Common myeloid progenitor, CD34-positive (primary cell): Measurements from ENCODE around the gene SORBS2.
"Not testable (repeated sequence)": the region's sequence is repeated elsewhere in the genome, so short reads cannot be mapped to it uniquely, and the experiment has no call there.

Experiments used
- CTCF ChIA-PET: fragments of 350-600 bp; sonication (Branson Sonifier 250); formaldehyde crosslinking; loops from one replicate; lab custom pipeline; 2021; ENCODE audit warnings: antibody characterized with exemption; lab: Charles Lee
- POLR2A ChIA-PET: fragments of 350-600 bp; sonication (Branson Sonifier 250); formaldehyde crosslinking; loops from one replicate; lab custom pipeline; 2021; ENCODE audit warnings: antibody characterized with exemption; lab: Charles Lee
- DNase-seq, 3 donors: peaks; one replicate each; pipeline versions ENCODE4 v3.0.0 to v3.0.0-alpha.2; 2013
- H3K27ac ChIP-seq, 2 experiments: 1 replicate in 1 of 2; 2 replicates in 1 of 2; pipeline ENCODE4 v1.7.0; 2013; ENCODE audit warnings: inconsistent platforms in 2 of 2, low read length in 2 of 2, mild to moderate bottlenecking in 2 of 2, low read depth in 1 of 2, moderate library complexity in 1 of 2; ENCODE audit not compliant: severe bottlenecking in 2 of 2, insufficient read depth in 1 of 2, poor library complexity in 1 of 2
- H3K27me3 ChIP-seq, 5 experiments: replicated peaks in 2 of 5; 1 replicate in 3 of 5; 2 replicates in 2 of 5; pipeline versions ENCODE4 v1.6.1 to v1.7.0; 2013; ENCODE audit warnings: low read length in 4 of 5, mild to moderate bottlenecking in 2 of 5, moderate library complexity in 2 of 5, inconsistent platforms in 1 of 5; ENCODE audit not compliant: insufficient read depth in 5 of 5, control insufficient read depth in 4 of 5
- H3K36me3 ChIP-seq, 4 experiments: 1 replicate in 2 of 4; 2 replicates in 2 of 4; pipeline versions ENCODE4 v1.6.1 to v1.7.0; 2013; ENCODE audit warnings: low read length in 3 of 4, control low read depth in 1 of 4, mild to moderate bottlenecking in 1 of 4; ENCODE audit not compliant: control insufficient read depth in 4 of 4, insufficient read depth in 4 of 4
- H3K4me1 ChIP-seq, 4 experiments: 1 replicate in 3 of 4; 2 replicates in 1 of 4; pipeline versions ENCODE4 v1.6.1 to v1.7.1; 2013; ENCODE audit warnings: low read length in 3 of 4, mild to moderate bottlenecking in 3 of 4, control low read depth in 1 of 4, inconsistent platforms in 1 of 4, moderate library complexity in 1 of 4; ENCODE audit not compliant: control insufficient read depth in 4 of 4, insufficient read depth in 4 of 4; ENCODE audit errors: control extremely low read depth in 1 of 4
- H3K4me3 ChIP-seq, 7 experiments: 1 replicate in 4 of 7; 2 replicates in 3 of 7; pipeline versions ENCODE4 v1.5.1 to v1.7.0; 2013; ENCODE audit warnings: mild to moderate bottlenecking in 7 of 7, low read length in 6 of 7, moderate library complexity in 6 of 7, inconsistent platforms in 2 of 7, low read depth in 2 of 7, control low read depth in 1 of 7; ENCODE audit not compliant: insufficient read depth in 4 of 7, control insufficient read depth in 1 of 7; ENCODE audit errors: extremely low read depth in 1 of 7
- H3K9me3 ChIP-seq, 5 experiments: 1 replicate in 4 of 5; 2 replicates in 1 of 5; pipeline versions ENCODE4 v1.6.1 to v1.7.1; 2013; ENCODE audit warnings: low read length in 4 of 5, mild to moderate bottlenecking in 2 of 5, inconsistent platforms in 1 of 5, low read depth in 1 of 5, moderate library complexity in 1 of 5; ENCODE audit not compliant: control insufficient read depth in 4 of 5, insufficient read depth in 2 of 5; ENCODE audit errors: control extremely low read depth in 1 of 5
- WGBS: methylation state at CpG from one replicate; pipeline ENCODE4 v1.1.5; 2013; ENCODE audit not compliant: insufficient coverage; 5-methylcytosine and 5-hydroxymethylcytosine counted together

Gene SORBS2

DNA sequence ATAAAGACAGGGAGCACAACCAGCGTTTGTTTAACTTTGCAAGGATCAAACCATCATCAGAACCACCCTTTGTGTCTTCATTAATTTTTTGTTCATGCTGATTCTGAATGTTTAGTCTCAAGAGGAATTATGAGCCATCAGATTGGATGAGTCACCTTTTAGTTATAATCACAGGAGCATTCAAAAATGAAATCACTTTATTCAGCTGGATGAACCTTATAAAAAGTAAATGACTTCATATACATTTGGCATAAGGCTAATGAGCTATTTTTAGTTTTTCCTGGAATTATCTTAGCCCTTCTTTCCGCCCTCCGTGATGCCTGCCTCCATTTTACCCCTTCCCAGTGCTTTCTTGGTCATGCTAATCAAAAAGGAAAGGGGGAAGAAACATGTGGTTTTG, 103.6 kb downstream of the SORBS2 start:
- Histone ChIP-seq H3K4me3 (no peak overlapping the region), H3K27ac (no peak overlapping the region), H3K9me3 (peaks cover 0 to 7% (median 0%) of the 10 kb centered on the region in 5 experiments), H3K36me3 (no peaks in the 10 kb centered on the region), H3K27me3 (no peaks in the 10 kb centered on the region), H3K4me1 (no peaks in the 10 kb centered on the region)
- no peak for DNase-seq
- ChIA-PET POLR2A (no interaction called here), CTCF (no interaction called here)
- no CpG with 5 or more reads among the region's 3 CpGs for WGBS

- 100% methylated on average over 2 of the region's 4 CpGs for WGBS
- POLR2A ChIA-PET, H3K9me3 ChIP-seq, H3K36me3 ChIP-seq, H3K4me1 ChIP-seq, H3K4me3 ChIP-seq, DNase-seq, CTCF ChIA-PET, H3K27me3 ChIP-seq, H3K27ac ChIP-seq: not testable (repeated sequence)
Observed at GRCh38 chr4:185707622-185708021, 104.4 kb downstream of the SORBS2 start.

DNA sequence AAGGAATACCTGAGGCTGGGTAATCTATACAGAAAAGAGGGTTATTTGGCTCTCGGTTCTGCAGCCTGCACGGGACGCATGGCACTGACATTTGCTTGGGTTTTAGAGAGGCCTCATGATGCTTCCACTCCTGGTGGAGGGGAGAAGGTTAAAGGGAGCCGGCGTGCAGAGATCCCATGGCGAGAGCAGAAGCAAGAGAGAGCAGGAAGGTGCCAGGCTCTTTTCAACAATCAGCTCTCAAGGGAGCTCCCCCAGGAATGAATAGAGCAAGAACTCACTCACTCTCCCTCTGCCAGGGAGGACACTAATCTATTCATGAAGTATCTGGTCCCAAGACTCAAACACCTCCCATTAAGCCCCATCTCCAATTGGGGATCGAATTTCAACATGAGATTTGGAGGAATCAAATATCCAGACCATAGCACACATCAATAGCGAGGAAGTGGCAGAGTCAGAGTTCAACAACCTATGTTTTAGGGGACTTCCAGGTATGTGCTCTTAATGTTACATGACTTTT, 109.8 kb downstream of the SORBS2 start:
- no peaks in the 10 kb centered on the region for H3K27me3 ChIP-seq
- DNase-seq, result no peak
- peaks cover 0 to 7% (median 0%) of the 10 kb centered on the region in 5 experiments for H3K9me3 ChIP-seq
- H3K4me1 ChIP-seq, result no peaks in the 10 kb centered on the region
- no peaks in the 10 kb centered on the region for H3K36me3 ChIP-seq
- no peak overlapping the region for H3K27ac ChIP-seq
- WGBS, result 95% methylated on average over 6 of the region's 8 CpGs
- H3K4me3 ChIP-seq, result no peak overlapping the region
- ChIA-PET POLR2A (no interaction called here), CTCF (no interaction called here)

DNA sequence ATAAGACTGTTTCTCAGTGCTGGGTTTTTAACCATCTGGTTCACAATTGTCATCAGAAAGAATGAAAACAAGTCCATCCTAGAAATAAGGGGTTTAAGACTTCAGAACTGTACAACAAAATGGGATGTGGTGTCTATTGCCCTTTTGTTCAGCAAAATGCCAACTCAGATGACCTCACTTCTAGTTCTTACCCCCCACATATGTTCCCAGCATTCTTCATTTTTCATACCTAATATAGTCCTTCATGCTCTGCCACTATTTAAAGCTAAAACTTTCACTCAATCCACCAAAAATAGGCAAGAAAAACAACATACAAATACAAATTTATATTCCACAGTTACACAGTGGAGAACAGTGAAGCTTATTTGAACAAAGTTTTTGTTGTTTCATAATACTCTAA, 111.4 kb downstream of the SORBS2 start:
- ChIA-PET CTCF (no interaction called here), POLR2A (no interaction called here)
- no peak overlapping the region for H3K4me3 ChIP-seq
- H3K9me3 ChIP-seq, result peaks cover 0 to 6% (median 0%) of the 10 kb centered on the region in 5 experiments
- no peak overlapping the region for H3K27ac ChIP-seq
- no peaks in the 10 kb centered on the region for H3K27me3 ChIP-seq
- no peaks in the 10 kb centered on the region for H3K36me3 ChIP-seq
- H3K4me1 ChIP-seq, result no peaks in the 10 kb centered on the region
- no peak for DNase-seq

GRCh38 chr4:185700048-185700447, 111.9 kb downstream of the SORBS2 start:
- no peaks in the 10 kb centered on the region for H3K4me1 ChIP-seq
- no peak overlapping the region for H3K4me3 ChIP-seq
- CTCF ChIA-PET, result no interaction called here
- 86% methylated on average over 3 of the region's 3 CpGs for WGBS
- H3K27me3 ChIP-seq, result no peaks in the 10 kb centered on the region
- DNase-seq, result no peak
- no peaks in the 10 kb centered on the region for H3K36me3 ChIP-seq
- H3K27ac ChIP-seq, result no peak overlapping the region
- POLR2A ChIA-PET, result no interaction called here
- peaks cover 0 to 4% (median 0%) of the 10 kb centered on the region in 5 experiments for H3K9me3 ChIP-seq

- H3K4me3 ChIP-seq, result no peak overlapping the region
- no peaks in the 10 kb centered on the region for H3K9me3 ChIP-seq
- no peak overlapping the region for H3K27ac ChIP-seq
- POLR2A ChIA-PET, result no interaction called here
- no peaks in the 10 kb centered on the region for H3K36me3 ChIP-seq
- no peaks in the 10 kb centered on the region for H3K4me1 ChIP-seq
- WGBS, result no CpG with 5 or more reads among the region's 3 CpGs
- CTCF ChIA-PET, result no interaction called here
- no peak for DNase-seq
- no peaks in the 10 kb centered on the region for H3K27me3 ChIP-seq
Observed at GRCh38 chr4:185697488-185697887, 114.5 kb downstream of the SORBS2 start.

DNA sequence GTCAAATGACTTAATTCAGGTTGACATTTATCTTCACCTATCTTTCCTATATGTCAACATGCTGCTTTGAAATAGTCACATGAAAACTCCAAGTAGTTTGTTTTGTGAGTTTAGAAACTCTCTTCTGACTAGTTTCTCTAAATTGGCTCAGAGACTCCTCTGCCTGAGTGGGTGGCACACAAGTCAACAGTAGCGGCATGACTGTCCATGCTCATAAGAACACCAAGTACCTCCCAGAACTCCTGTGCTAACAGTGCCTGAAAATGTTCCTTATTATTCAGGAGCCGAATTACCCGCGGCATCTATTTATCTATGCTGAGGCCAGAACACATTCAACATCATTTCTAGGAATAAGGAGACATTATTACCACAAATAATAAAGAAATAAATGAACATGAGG, 116.3 kb downstream of the SORBS2 start:
- no CpG with 5 or more reads among the region's 4 CpGs for whole genome bisulfite sequencing
- no peak for DNase-seq
- Histone ChIP-seq H3K4me1 (no peaks in the 10 kb centered on the region), H3K9me3 (no peaks in the 10 kb centered on the region), H3K27me3 (no peaks in the 10 kb centered on the region), H3K4me3 (no peak overlapping the region), H3K36me3 (no peaks in the 10 kb centered on the region), H3K27ac (no peak overlapping the region)
- POLR2A ChIA-PET, result no interaction called here
- CTCF ChIA-PET, result no interaction called here
